Subcutaneous abdominal adipose tissue (tissue), 5 donors: ENCODE results near the gene RRP7A.
"Not testable (repeated sequence)": the region's sequence is repeated elsewhere in the genome, so short reads cannot be mapped to it uniquely, and the experiment has no call there.

Experiments
- H3K27ac ChIP-seq: one replicate; pipeline ENCODE4 v1.7.0; 2013; ENCODE audit warnings: low read depth, mild to moderate bottlenecking, inconsistent platforms, low read length, moderate library complexity
- H3K27me3 ChIP-seq, 5 donors: one replicate each; pipeline ENCODE4 v1.7.0; 2013; ENCODE audit warnings: low read length in 5 of 5, inconsistent platforms in 1 of 5; ENCODE audit not compliant: control insufficient read depth in 5 of 5, insufficient read depth in 4 of 5
- H3K36me3 ChIP-seq, 5 donors: one replicate each; pipeline ENCODE4 v1.7.0; 2013; ENCODE audit warnings: low read length in 5 of 5; ENCODE audit not compliant: control insufficient read depth in 5 of 5, insufficient read depth in 5 of 5
- H3K4me1 ChIP-seq, 5 donors: one replicate each; pipeline ENCODE4 v1.7.0; 2013; ENCODE audit warnings: low read length in 5 of 5, mild to moderate bottlenecking in 3 of 5, moderate library complexity in 1 of 5; ENCODE audit not compliant: control insufficient read depth in 5 of 5, insufficient read depth in 5 of 5
- H3K4me3 ChIP-seq, 5 donors: one replicate each; pipeline ENCODE4 v1.7.0; 2013; ENCODE audit warnings: low read length in 5 of 5, low read depth in 1 of 5
- H3K9ac ChIP-seq, 5 donors: one replicate each; pipeline ENCODE4 v1.7.0; 2013; ENCODE audit warnings: low read length in 5 of 5, mild to moderate bottlenecking in 4 of 5, moderate library complexity in 3 of 5
- H3K9me3 ChIP-seq, 5 donors: one replicate each; pipeline ENCODE4 v1.7.0; 2013; ENCODE audit warnings: low read length in 5 of 5; ENCODE audit not compliant: control insufficient read depth in 5 of 5
- donor health status: healthy.
- donor health status: healthy.
- donor health status: healthy.
- donor health status: healthy.
- donor health status: healthy.

The RRP7A gene

DNA sequence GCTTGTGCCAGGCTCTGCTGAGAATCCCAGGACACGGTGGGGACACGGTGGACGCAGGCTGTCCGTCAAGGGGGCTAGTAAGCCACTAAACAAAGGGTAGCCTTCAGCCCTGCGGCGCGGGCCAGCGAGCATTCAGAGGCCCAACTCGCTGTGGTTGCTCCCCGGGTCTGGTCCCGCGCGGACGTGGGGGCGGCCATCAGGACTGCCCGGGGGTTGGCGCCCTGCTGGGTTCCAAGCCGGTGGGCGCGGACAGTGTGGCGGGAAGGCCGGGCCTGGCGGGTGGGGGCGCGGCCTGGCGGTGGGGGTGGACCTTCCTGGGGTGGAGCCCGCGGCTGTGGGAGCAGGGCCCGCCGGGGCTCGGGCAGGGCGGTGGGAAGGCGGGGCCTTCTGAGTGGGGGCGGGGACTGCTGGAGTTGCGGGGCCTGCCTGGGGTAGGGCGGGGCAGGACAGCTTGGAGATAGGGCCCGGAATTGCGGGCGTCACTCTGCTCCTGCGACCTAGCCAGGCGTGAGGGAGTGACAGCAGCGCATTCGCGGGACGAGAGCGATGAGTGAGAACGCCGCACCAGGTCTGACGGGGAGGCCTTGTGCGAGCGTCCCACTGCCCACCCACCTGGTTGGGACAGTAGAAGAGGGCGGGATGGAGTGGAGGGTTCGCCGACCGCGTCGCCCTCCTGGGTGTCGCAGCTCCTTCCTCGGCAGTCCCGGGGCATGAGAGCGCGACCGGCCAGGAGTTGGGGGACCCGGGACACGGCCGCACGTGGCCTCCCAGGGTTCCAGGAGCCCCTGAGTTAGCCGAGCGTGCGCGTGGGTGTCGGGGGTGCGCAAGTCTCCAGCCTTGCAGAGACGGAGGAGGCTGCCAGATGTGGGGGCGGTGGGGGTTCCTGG lies 34.1 kb upstream of the RRP7A start, which contains the start of gene SERHL2:
Gene SERHL2 (plus strand): TSS at position 482 of the 887 bp plus-strand sequence. CDS start 65 bp downstream, at position 547.
- H3K27ac ChIP-seq, result no peak within 1 kb of the TSS
- H3K4me3 ChIP-seq, result peak within 1 kb of the TSS; percentile 50 to 82 (median 71)
- H3K9me3 ChIP-seq, result peaks cover 0 to 3% (median 0%) of the 10 kb centered on the region in 5 donors
- H3K27me3 ChIP-seq, result peaks cover 0 to 7% (median 0%) of the 10 kb centered on the region in 5 donors
- H3K9ac ChIP-seq, result peak within 1 kb of the TSS in 4 of 5 donors; percentile 52 to 84 (median 62)
- no peaks in the 10 kb centered on the region for H3K36me3 ChIP-seq
- peaks cover 0 to 14% (median 10%) of the 10 kb centered on the region in 5 donors for H3K4me1 ChIP-seq

DNA sequence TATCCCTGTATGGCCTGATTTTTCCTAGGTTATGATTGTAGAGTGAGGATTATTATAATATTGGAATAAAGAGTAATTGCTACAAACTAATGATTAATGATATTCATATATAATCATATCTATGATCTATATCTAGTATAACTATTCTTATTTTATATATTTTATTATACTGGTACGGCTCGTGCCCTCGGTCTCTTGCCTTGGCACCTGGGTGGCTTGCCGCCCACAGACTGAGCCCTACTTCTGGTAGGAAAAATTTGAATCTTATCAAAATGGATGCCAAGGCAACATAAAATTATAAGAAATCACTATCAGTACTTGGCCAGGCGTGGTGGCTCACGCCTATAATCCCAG lies 32.7 kb upstream of the RRP7A start:
- not testable (repeated sequence) for H3K27me3 ChIP-seq, H3K9ac ChIP-seq, H3K9me3 ChIP-seq, H3K4me3 ChIP-seq, H3K36me3 ChIP-seq, H3K27ac ChIP-seq
- H3K4me1 ChIP-seq, result peaks cover 0 to 14% (median 10%) of the 10 kb centered on the region in 5 donors

DNA sequence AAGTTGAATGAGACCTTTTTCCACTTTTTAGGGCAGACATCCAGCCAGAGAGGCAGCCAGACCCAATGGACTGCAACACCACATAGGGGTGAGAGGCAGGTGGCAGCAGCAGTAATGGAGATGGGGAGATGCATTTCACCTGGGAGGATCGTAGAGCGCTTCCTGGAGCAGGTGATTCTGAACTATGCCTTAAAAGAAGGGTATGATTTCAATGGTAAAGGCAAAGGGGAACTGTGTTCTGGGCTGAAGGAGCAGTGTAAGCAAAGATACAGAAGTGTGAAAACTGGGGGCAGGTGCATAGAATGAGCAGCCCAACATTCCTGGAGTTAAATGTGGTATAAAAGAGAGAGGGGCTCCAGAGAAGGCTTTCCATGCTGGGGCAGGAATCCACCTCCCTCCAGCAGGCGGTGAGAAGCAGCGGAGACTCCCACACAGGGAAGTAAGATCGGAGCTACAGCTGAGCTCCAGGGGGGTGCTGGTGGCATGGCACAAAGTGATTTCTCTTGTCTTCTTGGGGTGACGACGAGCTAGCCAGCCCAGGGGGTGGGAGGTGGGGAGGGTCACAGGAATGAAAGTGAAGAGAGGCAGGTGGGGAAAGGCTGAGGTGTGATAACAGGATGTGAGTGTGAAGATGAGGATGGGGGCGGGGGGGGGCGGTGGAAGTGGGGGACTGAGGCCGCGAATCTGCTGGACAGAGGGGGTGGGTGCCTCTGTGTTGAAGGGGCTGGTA lies 29.9 kb upstream of the RRP7A start:
- no peak overlapping the region for H3K4me3 ChIP-seq
- H3K27me3 ChIP-seq, result peaks cover 0 to 7% (median 0%) of the 10 kb centered on the region in 5 donors
- H3K36me3 ChIP-seq, result no peaks in the 10 kb centered on the region
- peaks cover 0 to 3% (median 0%) of the 10 kb centered on the region in 5 donors for H3K9me3 ChIP-seq
- no peak overlapping the region for H3K9ac ChIP-seq
- no peak overlapping the region for H3K27ac ChIP-seq
- H3K4me1 ChIP-seq, result peaks cover 0 to 14% (median 10%) of the 10 kb centered on the region in 5 donors

DNA sequence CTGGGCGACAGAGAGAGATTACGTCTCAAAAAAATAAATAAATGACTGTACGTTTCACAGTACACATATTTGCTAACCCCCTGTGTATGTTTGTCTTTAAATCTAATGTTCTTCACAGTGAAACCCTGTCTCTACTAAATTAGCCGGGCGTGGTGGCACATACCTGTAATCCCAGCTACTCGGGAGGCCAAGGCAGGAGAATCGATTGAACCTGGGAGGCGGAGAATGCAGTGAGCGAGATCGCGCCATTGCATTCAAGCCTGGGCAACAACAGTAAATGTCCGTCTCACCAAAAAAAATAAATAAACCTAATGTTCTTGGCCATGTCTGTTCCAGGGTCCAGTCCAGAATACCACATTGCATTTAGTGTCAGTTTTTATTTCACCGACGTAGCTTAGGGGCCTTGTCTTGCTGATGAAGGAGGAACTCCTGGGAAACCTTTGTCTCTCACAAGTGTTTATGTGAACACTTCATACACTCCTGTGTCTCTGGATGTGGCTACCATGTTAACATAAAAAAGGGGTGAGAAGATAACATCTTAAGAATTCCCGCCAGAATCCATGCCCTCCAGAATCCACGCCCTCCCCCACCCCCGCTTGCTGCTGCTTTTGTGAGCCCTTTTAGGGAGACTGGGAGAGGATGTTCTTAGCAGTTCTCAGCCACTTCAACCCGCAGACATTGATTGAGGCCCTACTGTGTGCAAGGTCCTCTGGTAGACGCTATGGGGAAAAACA lies 29.2 kb upstream of the RRP7A start:
- Histone ChIP-seq H3K36me3 (no peaks in the 10 kb centered on the region), H3K4me3 (no peak overlapping the region), H3K4me1 (peaks cover 0 to 7% (median 3%) of the 10 kb centered on the region in 5 donors), H3K9me3 (peaks cover 0 to 3% (median 0%) of the 10 kb centered on the region in 5 donors), H3K9ac (no peak overlapping the region), H3K27ac (no peak overlapping the region), H3K27me3 (peaks cover 0 to 7% (median 0%) of the 10 kb centered on the region in 5 donors)

DNA sequence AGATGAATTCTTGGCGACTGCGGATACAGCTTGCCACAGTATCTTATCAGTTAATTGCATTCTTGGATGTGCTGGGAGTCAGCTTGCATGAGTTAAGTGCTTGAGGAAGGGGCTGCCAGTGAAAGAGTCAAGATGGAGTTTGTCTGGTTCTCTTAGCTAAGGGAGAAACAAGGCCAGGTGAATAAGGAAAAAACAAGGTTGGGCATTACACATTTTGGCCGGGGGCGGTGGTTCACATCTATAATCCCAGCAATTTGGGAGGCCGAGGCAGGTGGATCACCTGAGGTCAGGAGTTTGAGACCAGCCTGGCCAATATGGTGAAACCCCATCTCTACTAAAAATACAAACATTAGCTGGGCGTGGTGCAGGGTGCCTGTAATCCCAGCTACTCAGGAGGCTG lies 28.5 kb upstream of the RRP7A start:
- not testable (repeated sequence) for H3K36me3 ChIP-seq, H3K9me3 ChIP-seq, H3K9ac ChIP-seq

DNA sequence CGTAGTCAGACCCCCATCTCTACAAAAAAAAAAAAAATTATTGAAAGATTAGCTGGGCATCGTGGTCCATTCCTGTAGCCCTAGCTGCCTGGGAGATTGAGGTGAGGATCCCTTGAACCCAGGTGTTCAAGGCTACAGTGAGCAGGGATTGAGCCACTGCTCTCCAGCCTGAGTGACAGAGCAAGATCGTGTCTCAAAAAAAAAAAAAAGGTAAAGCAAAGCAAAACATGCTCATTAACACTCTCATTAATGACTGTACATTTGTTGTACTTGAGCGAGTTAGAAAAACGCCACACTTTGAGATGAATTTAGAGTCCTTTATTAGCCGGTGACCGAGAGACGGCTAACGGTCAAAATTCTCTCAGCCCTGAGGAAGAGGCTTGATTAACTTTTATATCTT lies 28.0 kb upstream of the RRP7A start:
- H3K36me3 ChIP-seq, result no peaks in the 10 kb centered on the region
- H3K27me3 ChIP-seq, result peaks cover 0 to 7% (median 0%) of the 10 kb centered on the region in 5 donors
- no peak overlapping the region for H3K27ac ChIP-seq
- H3K9ac ChIP-seq, result no peak overlapping the region
- no peaks in the 10 kb centered on the region for H3K4me1 ChIP-seq
- H3K9me3 ChIP-seq, result peaks cover 0 to 3% (median 0%) of the 10 kb centered on the region in 5 donors
- H3K4me3 ChIP-seq, result no peak overlapping the region

More for the DNA sequence above, 28.5 kb upstream of the RRP7A start:
- not testable (repeated sequence) for H3K27ac ChIP-seq, H3K4me1 ChIP-seq, H3K4me3 ChIP-seq, H3K27me3 ChIP-seq

DNA sequence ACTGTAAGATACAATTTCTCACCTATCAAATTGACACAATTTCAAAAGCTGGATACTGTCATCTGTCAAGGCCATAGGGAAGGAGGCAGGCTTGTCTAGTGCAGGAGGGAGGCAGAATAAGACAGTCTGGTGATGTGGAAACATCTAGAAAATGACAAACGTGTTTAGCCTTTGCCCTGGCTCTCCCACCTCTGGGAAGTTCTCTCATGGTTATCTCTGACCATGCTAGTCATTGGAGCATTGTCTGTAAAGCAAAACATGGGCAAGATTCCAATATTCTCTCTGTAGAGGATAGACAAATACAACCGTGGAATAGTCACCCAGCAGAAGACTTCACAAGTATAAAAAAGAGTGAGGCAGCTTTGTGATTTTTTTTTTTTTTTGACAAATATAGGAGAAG lies 25.1 kb upstream of the RRP7A start:
- H3K4me3 ChIP-seq, result no peak overlapping the region
- no peak overlapping the region for H3K27ac ChIP-seq
- H3K9me3 ChIP-seq, result no peaks in the 10 kb centered on the region
- no peaks in the 10 kb centered on the region for H3K4me1 ChIP-seq
- no peak overlapping the region for H3K9ac ChIP-seq
- H3K36me3 ChIP-seq, result no peaks in the 10 kb centered on the region
- peaks cover 0 to 7% (median 0%) of the 10 kb centered on the region in 5 donors for H3K27me3 ChIP-seq

DNA sequence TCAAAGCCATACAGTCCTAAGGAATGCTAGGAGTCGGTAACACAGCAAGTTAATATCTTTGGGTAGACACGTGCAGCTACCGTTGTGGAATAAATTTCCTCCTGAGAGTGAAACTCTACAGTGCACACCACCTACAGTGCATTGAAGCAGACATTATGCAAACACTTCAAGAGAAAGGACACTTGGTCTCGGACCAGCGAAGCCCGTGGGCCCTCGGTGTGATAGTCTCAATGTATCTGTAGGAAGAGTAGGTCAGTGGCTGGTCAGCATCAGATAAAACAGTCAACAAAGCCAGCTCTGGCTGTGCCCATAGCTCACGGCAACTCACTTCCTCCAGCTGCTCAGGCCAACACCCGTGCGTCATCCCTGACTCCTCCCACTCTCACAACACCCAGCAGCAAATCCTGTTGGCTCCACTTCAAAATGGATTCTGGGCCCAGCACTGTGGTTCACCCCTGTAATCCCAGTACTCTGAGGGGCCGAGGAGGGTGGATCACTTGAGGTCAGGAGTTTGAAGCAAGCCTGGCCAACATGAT lies 19.7 kb upstream of the RRP7A start:
- not testable (repeated sequence) for H3K9me3 ChIP-seq, H3K9ac ChIP-seq, H3K36me3 ChIP-seq, H3K27me3 ChIP-seq, H3K4me1 ChIP-seq, H3K4me3 ChIP-seq, H3K27ac ChIP-seq

DNA sequence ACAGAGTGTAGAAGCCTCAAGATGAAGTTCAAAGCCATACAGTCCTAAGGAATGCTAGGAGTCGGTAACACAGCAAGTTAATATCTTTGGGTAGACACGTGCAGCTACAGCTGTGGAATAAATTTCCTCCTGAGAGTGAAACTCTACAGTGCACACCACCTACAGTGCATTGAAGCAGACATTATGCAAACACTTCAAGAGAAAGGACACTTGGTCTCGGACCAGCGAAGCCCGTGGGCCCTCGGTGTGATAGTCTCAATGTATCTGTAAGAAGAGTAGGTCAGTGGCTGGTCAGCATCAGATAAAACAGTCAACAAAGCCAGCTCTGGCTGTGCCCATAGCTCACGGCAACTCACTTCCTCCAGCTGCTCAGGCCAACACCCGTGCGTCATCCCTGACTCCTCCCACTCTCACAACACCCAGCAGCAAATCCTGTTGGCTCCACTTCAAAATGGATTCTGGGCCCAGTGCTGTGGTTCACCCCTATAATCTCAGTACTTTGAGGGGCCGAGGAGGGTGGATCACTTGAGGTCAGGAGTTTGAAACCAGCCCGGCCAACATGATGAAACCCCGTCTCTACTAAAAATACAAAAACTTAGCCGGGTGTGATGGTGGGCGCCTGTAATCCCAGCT lies 17.7 kb upstream of the RRP7A start:
- not testable (repeated sequence) for H3K4me3 ChIP-seq, H3K4me1 ChIP-seq, H3K27me3 ChIP-seq, H3K36me3 ChIP-seq, H3K9me3 ChIP-seq, H3K27ac ChIP-seq, H3K9ac ChIP-seq
